ENCODE results near the gene PKNOX2. TPM values are rescaled to one million over a fixed set of nuclear protein-coding genes. Genes with fewer than 3 reads are reported as not detected.

PKNOX2 gene
- total RNA-seq, 3 donors from 2014 or later (not counting 1 experiment from before 2014, with no cell fraction given): not detected

GRCh38 chr11:125156346-125157117 is 8.0 kb upstream of the PKNOX2 start:
- H3K9me3 Mint-ChIP-seq: no peaks in the 10 kb centered on the region
- H3K27me3 ChIP-seq (ENCODE audit: control insufficient read depth, insufficient read depth, low read length): no peaks in the 10 kb centered on the region
- no peak overlapping the region for H3K4me3 ChIP-seq (ENCODE audit: low read length)
- no peaks in the 10 kb centered on the region for H3K4me1 ChIP-seq (ENCODE audit: control insufficient read depth, insufficient read depth, low read length)
- H3K36me3 ChIP-seq (ENCODE audit: control insufficient read depth, insufficient read depth, low read length): no peaks in the 10 kb centered on the region
- TF ChIP-seq CTCF (IDR thresholded peaks at IDR 0.05): no peak
- DNase-seq (no peak), ATAC-seq (no peak)
- no peak overlapping the region for H3K27ac Mint-ChIP-seq
- H3K27ac ChIP-seq (ENCODE audit: low read length): no peak overlapping the region
- no peaks in the 10 kb centered on the region for H3K4me1 Mint-ChIP-seq
- H3K9me3 ChIP-seq (ENCODE audit: control insufficient read depth, insufficient read depth, low read length): no peaks in the 10 kb centered on the region
- 83% methylated on average over 7 of the region's 8 CpGs for WGBS (ENCODE audit: insufficient coverage)
- intact Hi-C loops (cut with micrococcal nuclease): no loop called here
- peaks cover 52 to 55% of the 10 kb centered on the region in 2 donors for H3K27me3 Mint-ChIP-seq (ENCODE audit: low read depth in 2 of 2)
- H3K36me3 Mint-ChIP-seq: no peaks in the 10 kb centered on the region
- H3K4me3 Mint-ChIP-seq: no peak overlapping the region

DNA sequence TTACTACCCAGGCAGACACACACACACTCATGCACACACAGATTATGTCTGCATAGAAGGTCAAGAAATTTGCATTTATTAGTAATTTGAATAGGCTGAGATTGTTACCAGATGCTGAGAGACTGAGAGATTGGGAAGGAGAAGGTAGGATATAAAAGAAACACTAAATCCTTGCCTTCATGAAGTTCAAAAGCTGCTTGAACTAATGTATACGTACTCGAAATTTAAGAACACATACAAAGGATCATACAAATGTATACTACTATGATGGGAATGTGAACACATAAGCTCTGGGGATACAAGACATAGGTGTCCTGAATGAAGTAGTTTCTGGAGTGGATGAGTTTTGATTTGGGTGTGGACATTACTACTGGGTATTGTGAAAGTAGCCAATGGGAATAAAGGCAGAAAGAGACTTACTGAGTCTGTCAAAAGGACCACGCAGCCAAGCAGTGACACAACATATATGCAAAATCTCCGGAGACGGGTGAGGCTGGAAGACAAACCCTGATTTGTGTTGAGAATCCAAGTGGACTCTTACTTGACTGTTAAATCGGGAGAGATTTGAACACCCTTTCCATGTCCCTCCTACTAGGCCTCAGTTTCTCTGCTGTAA is 7.3 kb upstream of the PKNOX2 start:
- no peak for ATAC-seq

DNA sequence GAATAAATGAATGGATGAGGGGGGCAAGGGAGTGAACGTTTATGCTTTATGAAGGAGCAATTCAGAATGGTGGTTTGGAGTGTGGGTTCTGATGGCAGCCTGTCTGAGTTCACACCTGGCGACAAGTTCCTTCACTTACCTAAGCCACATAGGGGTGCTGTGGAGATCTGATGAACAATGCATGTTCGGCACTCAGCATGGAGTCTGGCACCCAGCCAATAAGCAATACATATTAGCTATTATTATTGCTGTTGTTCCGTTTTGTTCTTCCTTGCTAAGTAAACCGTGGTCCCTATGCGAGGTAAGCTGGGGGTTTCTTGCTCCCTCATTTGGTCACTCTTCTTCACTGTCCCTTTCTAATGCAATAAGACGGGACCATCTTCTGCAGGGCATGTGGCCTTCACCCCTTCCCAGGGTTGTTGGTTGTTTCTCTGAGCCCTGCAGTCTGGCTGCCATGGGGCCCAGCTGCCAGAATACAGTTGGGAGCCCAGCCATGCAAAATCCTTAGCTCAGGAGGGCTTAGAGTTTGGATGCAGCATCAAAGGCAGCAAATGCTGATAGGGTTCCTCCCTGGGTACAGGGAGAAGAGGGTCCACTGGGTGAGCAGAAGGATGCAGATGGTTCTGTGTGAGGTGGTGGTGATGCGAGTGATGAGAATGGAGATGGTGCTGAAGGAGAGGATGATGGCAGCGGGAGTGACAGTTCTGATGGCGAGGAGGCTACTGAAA is 6.4 kb upstream of the PKNOX2 start:
- 84% methylated on average over 10 of the region's 10 CpGs for WGBS (ENCODE audit: insufficient coverage)
- Histone ChIP-seq H3K4me3 (ENCODE audit: low read length) (no peak overlapping the region), H3K27me3 (ENCODE audit: control insufficient read depth, insufficient read depth, low read length) (peaks cover 4% of the 10 kb centered on the region), H3K27ac (ENCODE audit: low read length) (no peak overlapping the region), H3K36me3 (ENCODE audit: control insufficient read depth, insufficient read depth, low read length) (no peaks in the 10 kb centered on the region), H3K4me1 (ENCODE audit: control insufficient read depth, insufficient read depth, low read length) (no peaks in the 10 kb centered on the region), H3K9me3 (ENCODE audit: control insufficient read depth, insufficient read depth, low read length) (no peaks in the 10 kb centered on the region)
- no peak for DNase-seq
- Mint-ChIP-seq H3K36me3 (no peaks in the 10 kb centered on the region), H3K27ac (no peak overlapping the region), H3K9me3 (no peaks in the 10 kb centered on the region), H3K4me3 (no peak overlapping the region), H3K27me3 (ENCODE audit: low read depth in 2 of 2) (peaks cover 59 to 70% of the 10 kb centered on the region in 2 donors), H3K4me1 (no peaks in the 10 kb centered on the region)
- no peak for ATAC-seq
- no peak for TF ChIP-seq CTCF (IDR thresholded peaks at IDR 0.05)
- intact Hi-C loops (cut with micrococcal nuclease): no loop called here

More for the DNA sequence above, 7.3 kb upstream of the PKNOX2 start:
- Mint-ChIP-seq H3K4me1 (no peaks in the 10 kb centered on the region), H3K4me3 (no peak overlapping the region), H3K9me3 (no peaks in the 10 kb centered on the region), H3K36me3 (no peaks in the 10 kb centered on the region), H3K27me3 (ENCODE audit: low read depth in 2 of 2) (peaks cover 52 to 62% of the 10 kb centered on the region in 2 donors), H3K27ac (no peak overlapping the region)
- WGBS (ENCODE audit: insufficient coverage): 95% methylated on average over 3 of the region's 6 CpGs
- H3K36me3 ChIP-seq (ENCODE audit: control insufficient read depth, insufficient read depth, low read length): no peaks in the 10 kb centered on the region
- no peak for TF ChIP-seq CTCF (IDR thresholded peaks at IDR 0.05)
- H3K9me3 ChIP-seq (ENCODE audit: control insufficient read depth, insufficient read depth, low read length): no peaks in the 10 kb centered on the region
- H3K27ac ChIP-seq (ENCODE audit: low read length): no peak overlapping the region
- H3K4me1 ChIP-seq (ENCODE audit: control insufficient read depth, insufficient read depth, low read length): no peaks in the 10 kb centered on the region
- DNase-seq: no peak
- intact Hi-C loops (cut with micrococcal nuclease): no loop called here
- no peak overlapping the region for H3K4me3 ChIP-seq (ENCODE audit: low read length)
- no peaks in the 10 kb centered on the region for H3K27me3 ChIP-seq (ENCODE audit: control insufficient read depth, insufficient read depth, low read length)

Data from natural killer cell (primary cell).